ENCODE data around the gene FAF1. TPM values are rescaled to one million over a fixed set of nuclear protein-coding genes. Genes with fewer than 3 reads are reported as not detected.
A peak's percentile ranks its signal among the peaks of the same experiment; 100 is the strongest.

The FAF1 gene
- total RNA-seq, 1 experiment from 2014 or later = 112 TPM

GRCh38 chr1:50505427-50505826, 454.6 kb downstream of the FAF1 start:
- no peak overlapping the region for H3K4me2 ChIP-seq (ENCODE audit: low read depth, low read length, poor library complexity, severe bottlenecking)
- no peak overlapping the region for H3K4me3 ChIP-seq (ENCODE audit: low read length)
- no peak overlapping the region for H2AFZ ChIP-seq (ENCODE audit: low read length)
- H3K27ac ChIP-seq (ENCODE audit: low read length) = no peak overlapping the region
- peaks cover 16% of the 10 kb centered on the region for H3K4me1 ChIP-seq (ENCODE audit: low read length)
- no peaks in the 10 kb centered on the region for H4K20me1 ChIP-seq (ENCODE audit: insufficient read depth, low read depth, low read length)
- H3K9ac ChIP-seq (ENCODE audit: low read length) = no peak overlapping the region
- H3K79me2 ChIP-seq (ENCODE audit: low read length) = no peaks in the 10 kb centered on the region
- peaks cover 5% of the 10 kb centered on the region; the same call in 1 of the 2 replicates for H3K9me3 ChIP-seq (ENCODE audit: low read length)
- H3K27me3 ChIP-seq (ENCODE audit: low read length) = no peaks in the 10 kb centered on the region
- H3K9me2 ChIP-seq (replicated peaks; ENCODE audit: insufficient read depth, low read length) = no peaks in the 10 kb centered on the region
- DNase-seq = no peak
- peaks cover 4% of the 10 kb centered on the region; the same call in 1 of the 2 replicates for H3K36me3 ChIP-seq (ENCODE audit: insufficient read depth, low read length)

GRCh38 chr1:50503515-50503914, 456.6 kb downstream of the FAF1 start:
- H3K9me3 ChIP-seq (ENCODE audit: low read length) = peaks cover 5% of the 10 kb centered on the region; the same call in 1 of the 2 replicates
- H3K27me3 ChIP-seq (ENCODE audit: low read length) = no peaks in the 10 kb centered on the region
- peaks cover 16% of the 10 kb centered on the region for H3K4me1 ChIP-seq (ENCODE audit: low read length)

GRCh38 chr1:50502147-50502546, 457.9 kb downstream of the FAF1 start:
- H3K79me2 ChIP-seq (ENCODE audit: low read length) = no peaks in the 10 kb centered on the region
- DNase-seq = peak; percentile 68
- no peak overlapping the region for H3K9ac ChIP-seq (ENCODE audit: low read length)
- H3K27ac ChIP-seq (ENCODE audit: low read length) = peak overlapping the region; percentile 78
- peaks cover 9% of the 10 kb centered on the region; the same call in 1 of the 2 replicates for H3K9me3 ChIP-seq (ENCODE audit: low read length)
- no peak overlapping the region for H2AFZ ChIP-seq (ENCODE audit: low read length)
- H3K9me2 ChIP-seq (replicated peaks; ENCODE audit: insufficient read depth, low read length) = no peaks in the 10 kb centered on the region
- peak overlapping the region; percentile 46 for H3K4me2 ChIP-seq (ENCODE audit: low read depth, low read length, poor library complexity, severe bottlenecking)
- peaks cover 16% of the 10 kb centered on the region for H3K4me1 ChIP-seq (ENCODE audit: low read length)
- H3K36me3 ChIP-seq (ENCODE audit: insufficient read depth, low read length) = peaks cover 13% of the 10 kb centered on the region; the same call in 1 of the 2 replicates
- no peaks in the 10 kb centered on the region for H3K27me3 ChIP-seq (ENCODE audit: low read length)
- H3K4me3 ChIP-seq (ENCODE audit: low read length) = 0 out of 2 replicates have a peak overlapping the region, but pooled peaks have one; percentile 15
- H4K20me1 ChIP-seq (ENCODE audit: insufficient read depth, low read depth, low read length) = no peaks in the 10 kb centered on the region

More at GRCh38 chr1:50503515-50503914, 456.6 kb downstream of the FAF1 start:
- no peaks in the 10 kb centered on the region for H3K79me2 ChIP-seq (ENCODE audit: low read length)
- peaks cover 4% of the 10 kb centered on the region; the same call in 1 of the 2 replicates for H3K36me3 ChIP-seq (ENCODE audit: insufficient read depth, low read length)
- H2AFZ ChIP-seq (ENCODE audit: low read length) = no peak overlapping the region
- H3K9me2 ChIP-seq (replicated peaks; ENCODE audit: insufficient read depth, low read length) = no peaks in the 10 kb centered on the region
- DNase-seq = no peak
- H3K4me3 ChIP-seq (ENCODE audit: low read length) = no peak overlapping the region
- H3K9ac ChIP-seq (ENCODE audit: low read length) = no peak overlapping the region
- H4K20me1 ChIP-seq (ENCODE audit: insufficient read depth, low read depth, low read length) = no peaks in the 10 kb centered on the region
- H3K27ac ChIP-seq (ENCODE audit: low read length) = no peak overlapping the region; the same call in 1 of the 2 replicates
- no peak overlapping the region for H3K4me2 ChIP-seq (ENCODE audit: low read depth, low read length, poor library complexity, severe bottlenecking)

- no peak for DNase-seq
- H3K36me3 ChIP-seq (ENCODE audit: insufficient read depth, low read length) = peaks cover 13% of the 10 kb centered on the region; the same call in 1 of the 2 replicates
- peaks cover 4% of the 10 kb centered on the region; the same call in 1 of the 2 replicates for H3K9me3 ChIP-seq (ENCODE audit: low read length)
Measured at GRCh38 chr1:50497007-50497406, 463.1 kb downstream of the FAF1 start.

GRCh38 chr1:50493710-50494109, 466.4 kb downstream of the FAF1 start:
- Histone ChIP-seq H4K20me1 (ENCODE audit: insufficient read depth, low read depth, low read length) (no peaks in the 10 kb centered on the region), H3K9ac (ENCODE audit: low read length) (no peak overlapping the region), H2AFZ (ENCODE audit: low read length) (no peak overlapping the region), H3K27ac (ENCODE audit: low read length) (no peak overlapping the region), H3K9me2 (replicated peaks; ENCODE audit: insufficient read depth, low read length) (no peaks in the 10 kb centered on the region), H3K36me3 (ENCODE audit: insufficient read depth, low read length) (peaks cover 8% of the 10 kb centered on the region; the same call in 1 of the 2 replicates), H3K4me2 (ENCODE audit: low read depth, low read length, poor library complexity, severe bottlenecking) (no peak overlapping the region), H3K9me3 (ENCODE audit: low read length) (peaks cover 4% of the 10 kb centered on the region; the same call in 1 of the 2 replicates), H3K27me3 (ENCODE audit: low read length) (no peaks in the 10 kb centered on the region), H3K79me2 (ENCODE audit: low read length) (no peaks in the 10 kb centered on the region), H3K4me3 (ENCODE audit: low read length) (no peak overlapping the region), H3K4me1 (ENCODE audit: low read length) (peaks cover 8% of the 10 kb centered on the region)
- no peak for DNase-seq

More at GRCh38 chr1:50497007-50497406, 463.1 kb downstream of the FAF1 start:
- peak overlapping the region; percentile 17; the same call in 1 of the 2 replicates for H3K27ac ChIP-seq (ENCODE audit: low read length)
- no peak overlapping the region for H3K4me3 ChIP-seq (ENCODE audit: low read length)
- H3K9ac ChIP-seq (ENCODE audit: low read length) = no peak overlapping the region
- no peak overlapping the region for H3K4me2 ChIP-seq (ENCODE audit: low read depth, low read length, poor library complexity, severe bottlenecking)
- peaks cover 11% of the 10 kb centered on the region for H3K4me1 ChIP-seq (ENCODE audit: low read length)
- H3K27me3 ChIP-seq (ENCODE audit: low read length) = no peaks in the 10 kb centered on the region
- H2AFZ ChIP-seq (ENCODE audit: low read length) = no peak overlapping the region
- H3K9me2 ChIP-seq (replicated peaks; ENCODE audit: insufficient read depth, low read length) = no peaks in the 10 kb centered on the region
- H4K20me1 ChIP-seq (ENCODE audit: insufficient read depth, low read depth, low read length) = no peaks in the 10 kb centered on the region
- no peaks in the 10 kb centered on the region for H3K79me2 ChIP-seq (ENCODE audit: low read length)

- DNase-seq = no peak
- no peaks in the 10 kb centered on the region for H3K9me2 ChIP-seq (replicated peaks; ENCODE audit: insufficient read depth, low read length)
- no peak overlapping the region for H3K27ac ChIP-seq (ENCODE audit: low read length)
- no peaks in the 10 kb centered on the region for H3K27me3 ChIP-seq (ENCODE audit: low read length)
- H3K9me3 ChIP-seq (ENCODE audit: low read length) = no peaks in the 10 kb centered on the region
- no peaks in the 10 kb centered on the region for H3K36me3 ChIP-seq (ENCODE audit: insufficient read depth, low read length)
- no peaks in the 10 kb centered on the region for H4K20me1 ChIP-seq (ENCODE audit: insufficient read depth, low read depth, low read length)
- H3K4me1 ChIP-seq (ENCODE audit: low read length) = peaks cover 8% of the 10 kb centered on the region
- no peak overlapping the region for H3K4me3 ChIP-seq (ENCODE audit: low read length)
- H3K79me2 ChIP-seq (ENCODE audit: low read length) = no peaks in the 10 kb centered on the region
- H2AFZ ChIP-seq (ENCODE audit: low read length) = no peak overlapping the region
- no peak overlapping the region for H3K9ac ChIP-seq (ENCODE audit: low read length)
- no peak overlapping the region for H3K4me2 ChIP-seq (ENCODE audit: low read depth, low read length, poor library complexity, severe bottlenecking)
Measured at GRCh38 chr1:50492142-50492541, 467.9 kb downstream of the FAF1 start.

GRCh38 chr1:50491142-50491541, 468.9 kb downstream of the FAF1 start:
- no peak overlapping the region for H3K27ac ChIP-seq (ENCODE audit: low read length)
- H3K79me2 ChIP-seq (ENCODE audit: low read length) = no peaks in the 10 kb centered on the region
- no peaks in the 10 kb centered on the region for H3K9me3 ChIP-seq (ENCODE audit: low read length)
- H3K9me2 ChIP-seq (replicated peaks; ENCODE audit: insufficient read depth, low read length) = no peaks in the 10 kb centered on the region
- H3K4me2 ChIP-seq (ENCODE audit: low read depth, low read length, poor library complexity, severe bottlenecking) = no peak overlapping the region
- H3K4me1 ChIP-seq (ENCODE audit: low read length) = peaks cover 2% of the 10 kb centered on the region
- H3K4me3 ChIP-seq (ENCODE audit: low read length) = no peak overlapping the region
- H3K9ac ChIP-seq (ENCODE audit: low read length) = no peak overlapping the region
- no peaks in the 10 kb centered on the region for H3K27me3 ChIP-seq (ENCODE audit: low read length)
- no peak for DNase-seq
- H3K36me3 ChIP-seq (ENCODE audit: insufficient read depth, low read length) = no peaks in the 10 kb centered on the region
- H2AFZ ChIP-seq (ENCODE audit: low read length) = no peak overlapping the region
- no peaks in the 10 kb centered on the region for H4K20me1 ChIP-seq (ENCODE audit: insufficient read depth, low read depth, low read length)

- H2AFZ ChIP-seq (ENCODE audit: low read length) = no peak overlapping the region
- no peak for DNase-seq
- H3K4me1 ChIP-seq (ENCODE audit: low read length) = no peaks in the 10 kb centered on the region
- H3K9me3 ChIP-seq (ENCODE audit: low read length) = no peaks in the 10 kb centered on the region
- H3K27ac ChIP-seq (ENCODE audit: low read length) = no peak overlapping the region
- H4K20me1 ChIP-seq (ENCODE audit: insufficient read depth, low read depth, low read length) = no peaks in the 10 kb centered on the region
- H3K27me3 ChIP-seq (ENCODE audit: low read length) = no peaks in the 10 kb centered on the region
- no peaks in the 10 kb centered on the region for H3K79me2 ChIP-seq (ENCODE audit: low read length)
- H3K4me3 ChIP-seq (ENCODE audit: low read length) = no peak overlapping the region
- H3K9ac ChIP-seq (ENCODE audit: low read length) = no peak overlapping the region
- H3K9me2 ChIP-seq (replicated peaks; ENCODE audit: insufficient read depth, low read length) = no peaks in the 10 kb centered on the region
- H3K36me3 ChIP-seq (ENCODE audit: insufficient read depth, low read length) = no peaks in the 10 kb centered on the region
- H3K4me2 ChIP-seq (ENCODE audit: low read depth, low read length, poor library complexity, severe bottlenecking) = no peak overlapping the region
Measured at GRCh38 chr1:50490640-50491039, 469.4 kb downstream of the FAF1 start.

Measured in Karpas-422 (cell line).